ENCODE data around the gene FBXO24.
"Not testable (repeated sequence)": the region's sequence is repeated elsewhere in the genome, so short reads cannot be mapped to it uniquely, and the experiment has no call there.

Gene FBXO24

DNA sequence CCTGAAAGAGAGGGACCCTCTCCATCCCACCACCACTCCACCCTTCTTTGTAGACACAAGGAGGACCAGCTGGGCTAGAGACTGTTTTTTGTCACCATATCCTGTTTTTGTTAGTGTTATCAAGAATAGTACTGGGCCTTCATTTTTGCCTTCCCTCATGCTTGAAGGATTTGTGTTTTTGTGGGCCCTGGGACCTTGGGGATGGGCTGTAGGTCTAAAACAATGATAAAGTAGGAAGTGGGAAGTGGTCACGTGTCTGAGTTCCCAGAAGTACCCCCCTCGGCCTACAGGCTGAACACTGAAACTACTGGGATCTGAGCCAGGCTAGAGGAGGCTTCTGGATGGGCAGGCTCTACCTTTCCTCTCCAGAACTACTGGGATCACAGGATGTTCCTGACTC lies 38.3 kb upstream of the FBXO24 start:
- peak; percentile 64 for DNase-seq (ENCODE audit: low read depth)

DNA sequence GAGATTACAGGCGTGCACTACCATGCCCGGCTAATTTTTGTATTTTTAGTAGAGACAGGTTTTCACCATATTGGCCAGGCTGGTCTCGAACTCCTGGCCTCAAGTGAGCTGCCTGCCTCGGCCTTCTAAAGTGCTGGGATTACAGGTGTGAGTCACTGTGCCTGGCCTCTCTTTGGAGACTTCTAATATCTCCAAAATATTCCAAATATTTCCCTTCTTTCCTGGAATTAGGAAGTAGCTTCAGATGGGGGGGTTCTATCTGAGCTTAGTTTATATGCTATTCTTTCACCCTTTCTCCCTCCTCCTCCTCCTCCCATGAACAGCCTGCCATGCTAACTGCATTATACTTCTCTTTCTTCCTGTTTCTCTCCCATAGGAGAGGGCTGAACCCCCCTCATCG lies 37.7 kb upstream of the FBXO24 start:
- DNase-seq (ENCODE audit: low read depth); H3K4me3 ChIP-seq (ENCODE audit: low read depth, low read length): not testable (repeated sequence)

More for the DNA sequence above, 38.3 kb upstream of the FBXO24 start:
- TF ChIP-seq, protein P1, sequence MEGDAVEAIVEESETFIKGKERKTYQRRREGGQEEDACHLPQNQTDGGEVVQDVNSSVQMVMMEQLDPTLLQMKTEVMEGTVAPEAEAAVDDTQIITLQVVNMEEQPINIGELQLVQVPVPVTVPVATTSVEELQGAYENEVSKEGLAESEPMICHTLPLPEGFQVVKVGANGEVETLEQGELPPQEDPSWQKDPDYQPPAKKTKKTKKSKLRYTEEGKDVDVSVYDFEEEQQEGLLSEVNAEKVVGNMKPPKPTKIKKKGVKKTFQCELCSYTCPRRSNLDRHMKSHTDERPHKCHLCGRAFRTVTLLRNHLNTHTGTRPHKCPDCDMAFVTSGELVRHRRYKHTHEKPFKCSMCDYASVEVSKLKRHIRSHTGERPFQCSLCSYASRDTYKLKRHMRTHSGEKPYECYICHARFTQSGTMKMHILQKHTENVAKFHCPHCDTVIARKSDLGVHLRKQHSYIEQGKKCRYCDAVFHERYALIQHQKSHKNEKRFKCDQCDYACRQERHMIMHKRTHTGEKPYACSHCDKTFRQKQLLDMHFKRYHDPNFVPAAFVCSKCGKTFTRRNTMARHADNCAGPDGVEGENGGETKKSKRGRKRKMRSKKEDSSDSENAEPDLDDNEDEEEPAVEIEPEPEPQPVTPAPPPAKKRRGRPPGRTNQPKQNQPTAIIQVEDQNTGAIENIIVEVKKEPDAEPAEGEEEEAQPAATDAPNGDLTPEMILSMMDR (conservative IDR thresholded peaks at IDR 0.05; ENCODE audit: low read depth, low read length) = peak; percentile 23
- H3K4me3 ChIP-seq (ENCODE audit: low read depth, low read length) = no peak overlapping the region

DNA sequence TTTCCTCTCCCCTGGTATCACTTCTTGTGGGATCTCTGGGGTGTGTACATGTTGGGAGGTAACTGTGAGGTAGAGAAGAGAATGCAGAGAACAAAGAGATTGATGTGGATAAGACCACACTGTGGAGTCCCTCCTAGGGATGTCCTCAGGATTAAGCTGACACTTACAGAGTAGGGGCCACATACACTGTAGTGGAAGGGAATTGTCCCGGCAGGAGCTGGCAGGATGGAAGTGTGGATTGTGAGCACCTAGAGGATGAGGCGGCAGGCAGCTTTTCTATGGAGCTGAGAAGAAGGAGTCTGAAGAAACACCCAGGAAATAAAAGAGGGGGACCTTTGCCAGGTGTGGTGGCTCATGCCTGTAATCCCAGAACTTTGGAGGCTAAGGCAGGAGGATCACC lies 33.6 kb upstream of the FBXO24 start:
- TF ChIP-seq, protein P1 (conservative IDR thresholded peaks at IDR 0.05; ENCODE audit: low read depth, low read length) = no peak
- no peak overlapping the region for H3K4me3 ChIP-seq (ENCODE audit: low read depth, low read length)
- no peak for DNase-seq (ENCODE audit: low read depth)

DNA sequence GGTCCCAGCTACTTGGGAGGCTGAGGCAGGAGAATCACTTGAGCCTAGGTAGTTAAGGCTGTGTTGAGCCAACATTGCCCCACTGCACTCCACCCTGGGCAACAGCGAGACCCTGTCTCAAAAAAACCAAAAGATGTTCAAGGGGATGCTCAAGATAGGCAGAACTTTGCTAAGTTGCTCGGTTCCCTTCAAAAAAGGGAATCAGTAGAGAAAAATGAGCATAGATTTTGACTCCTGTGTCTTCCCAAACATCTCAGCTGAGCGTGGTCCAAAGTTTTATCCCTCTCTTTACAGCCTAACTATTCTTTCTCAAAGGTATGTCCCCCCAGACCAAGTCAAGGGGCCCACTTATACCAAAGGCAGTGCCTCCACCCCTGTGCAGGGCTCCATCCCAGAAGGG lies 33.1 kb upstream of the FBXO24 start:
- TF ChIP-seq, protein P1 (conservative IDR thresholded peaks at IDR 0.05; ENCODE audit: low read depth, low read length) = no peak
- DNase-seq (ENCODE audit: low read depth) = no peak
- H3K4me3 ChIP-seq (ENCODE audit: low read depth, low read length) = no peak overlapping the region

DNA sequence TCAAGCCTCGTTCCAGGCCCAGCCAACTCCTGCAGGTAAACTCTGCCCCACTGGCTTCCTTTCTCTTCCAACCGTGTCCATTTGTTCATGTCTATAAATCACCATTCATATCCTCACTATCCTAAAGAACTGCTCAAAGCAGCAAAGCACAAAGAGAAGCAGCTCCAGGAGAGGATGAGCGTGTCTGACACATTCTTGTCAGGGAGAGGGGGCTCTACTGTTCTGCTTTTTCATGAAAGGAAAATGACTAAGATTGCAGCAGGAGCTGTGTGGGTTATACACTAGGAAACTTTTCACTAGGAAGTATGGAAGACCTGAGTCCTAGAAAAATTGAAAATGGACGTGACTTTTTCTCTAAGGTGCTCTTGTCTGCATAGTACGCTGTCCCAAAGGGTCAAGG lies 30.4 kb upstream of the FBXO24 start:
- TF ChIP-seq, protein P1 (conservative IDR thresholded peaks at IDR 0.05; ENCODE audit: low read depth, low read length) = no peak
- DNase-seq (ENCODE audit: low read depth) = no peak
- no peak overlapping the region for H3K4me3 ChIP-seq (ENCODE audit: low read depth, low read length)

DNA sequence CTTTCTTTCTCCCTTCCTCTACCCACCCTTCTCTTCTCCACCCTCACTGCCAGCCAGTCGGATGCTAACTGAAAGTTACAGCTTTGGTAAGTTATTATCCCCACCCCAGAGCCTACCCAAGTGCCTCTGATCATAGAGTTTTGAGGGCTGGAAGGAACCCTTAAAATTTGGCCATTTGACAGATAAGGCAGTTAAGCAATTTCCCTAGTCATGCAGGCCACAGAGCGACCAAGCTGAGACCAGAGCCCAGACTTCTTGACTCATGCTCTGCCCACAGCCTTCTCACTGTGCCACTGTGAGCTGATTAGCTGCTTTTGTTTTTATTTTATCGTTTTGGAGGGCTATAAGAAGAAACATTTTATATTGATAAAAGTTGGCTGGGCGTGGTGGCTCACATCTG lies 29.6 kb upstream of the FBXO24 start:
- H3K4me3 ChIP-seq (ENCODE audit: low read depth, low read length) = no peak overlapping the region
- TF ChIP-seq, protein P1 (conservative IDR thresholded peaks at IDR 0.05; ENCODE audit: low read depth, low read length) = no peak
- no peak for DNase-seq (ENCODE audit: low read depth)

DNA sequence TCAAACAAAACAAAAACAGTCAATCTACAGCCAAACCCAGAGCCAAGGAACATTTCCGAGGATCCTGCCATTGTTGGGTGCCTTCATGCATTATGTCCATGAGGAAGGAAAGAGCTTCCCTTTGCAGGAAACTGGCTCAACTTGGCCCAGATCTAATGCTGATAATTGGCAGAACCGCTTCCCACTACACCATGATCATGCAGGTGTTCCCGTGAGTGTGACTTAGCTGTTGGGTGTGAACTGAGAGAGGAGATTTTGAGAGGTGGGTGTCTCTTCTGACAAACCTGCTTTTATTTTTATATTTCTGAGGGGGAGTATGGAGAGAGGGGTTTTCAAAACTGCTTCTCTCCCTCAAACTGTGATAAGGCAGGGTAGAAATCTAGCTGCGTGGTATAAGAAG lies 27.0 kb upstream of the FBXO24 start:
- no peak overlapping the region for H3K4me3 ChIP-seq (ENCODE audit: low read depth, low read length)
- DNase-seq (ENCODE audit: low read depth) = no peak
- TF ChIP-seq, protein P1 (conservative IDR thresholded peaks at IDR 0.05; ENCODE audit: low read depth, low read length) = no peak

Data from choroid plexus epithelial cell (primary cell).